Measurements from ENCODE around the gene TOX2. TPM values are rescaled to one million over a fixed set of nuclear protein-coding genes. Genes with fewer than 3 reads are reported as not detected.
A peak's percentile ranks its signal among the peaks of the same experiment; 100 is the strongest.

The TOX2 gene
- total RNA-seq, 2 donors from 2014 or later = 4.0 to 5.6 TPM

DNA sequence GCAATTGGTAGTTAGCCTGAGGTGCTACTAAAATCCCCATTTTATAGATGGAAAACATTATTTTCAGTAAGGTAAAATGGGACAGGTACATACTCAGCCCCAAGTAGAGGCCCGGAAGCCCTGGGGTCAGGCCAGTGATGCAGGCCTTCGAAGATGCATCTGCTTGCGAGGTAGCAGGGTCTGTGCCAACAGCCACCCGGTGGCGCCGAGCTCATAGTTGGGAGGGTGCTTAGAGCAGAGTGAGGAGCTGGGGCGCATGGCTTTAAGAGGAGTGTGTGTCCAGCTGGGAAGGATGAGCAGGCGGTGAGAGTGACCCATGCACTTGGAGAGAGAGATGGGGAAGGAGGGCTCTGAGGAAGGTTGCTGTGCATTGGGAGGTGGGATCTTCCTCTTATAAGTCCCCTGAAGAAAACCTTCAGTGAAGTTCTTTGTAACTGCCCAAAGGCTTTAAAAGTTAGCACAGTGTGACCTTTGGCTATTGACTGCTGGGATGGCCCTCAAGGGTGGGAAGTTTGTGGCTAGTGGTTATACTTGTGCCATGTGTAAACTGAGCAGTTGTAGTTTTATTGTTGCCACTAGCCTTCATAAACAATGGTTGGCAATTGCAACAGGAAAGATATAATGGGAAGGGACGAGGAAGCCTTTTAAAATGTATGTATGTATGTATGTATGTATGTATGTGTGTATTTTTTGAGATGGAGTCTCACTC lies 71.1 kb downstream of the TOX2 start:
- DNase-seq (ENCODE audit: low spot score) = no peak
- H3K4me1 Mint-ChIP-seq (ENCODE audit: low read depth in 2 of 2) = peaks cover 48 to 50% of the 10 kb centered on the region in 2 donors
- H3K9me3 Mint-ChIP-seq = no peaks in the 10 kb centered on the region
- peak overlapping the region; percentile 13 for H3K4me3 Mint-ChIP-seq
- no peak for ATAC-seq
- H3K27ac Mint-ChIP-seq = peak overlapping the region; percentile 82 to 89
- H3K27me3 Mint-ChIP-seq = peaks cover 34 to 35% of the 10 kb centered on the region in 2 donors
- peaks cover 4% of the 10 kb centered on the region for H3K36me3 Mint-ChIP-seq

DNA sequence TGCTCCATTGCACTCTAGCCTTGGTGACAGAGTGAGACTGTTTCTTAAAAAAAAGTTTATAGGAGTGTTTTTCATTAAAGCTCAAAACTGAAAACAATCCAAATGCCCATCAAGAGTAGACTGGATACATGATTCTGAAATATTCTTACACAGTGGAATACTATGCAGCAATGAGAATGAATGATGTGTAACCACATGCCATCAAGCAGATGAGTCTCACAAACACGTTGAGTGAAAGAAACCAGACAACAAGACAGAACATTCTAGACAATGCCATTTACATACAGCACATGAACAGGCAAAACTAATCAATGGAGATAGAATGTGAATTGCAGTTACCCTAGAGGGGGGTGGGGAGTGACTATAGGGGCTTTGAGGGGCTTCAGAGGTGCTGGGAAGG lies 72.4 kb downstream of the TOX2 start:
- H3K4me3 Mint-ChIP-seq = no peak overlapping the region
- peaks cover 4% of the 10 kb centered on the region for H3K36me3 Mint-ChIP-seq
- peaks cover 23 to 28% of the 10 kb centered on the region in 2 donors for H3K27me3 Mint-ChIP-seq
- H3K9me3 Mint-ChIP-seq = no peaks in the 10 kb centered on the region
- DNase-seq (ENCODE audit: low spot score) (no peak), ATAC-seq (no peak)
- peaks cover 40% of the 10 kb centered on the region in 2 donors for H3K4me1 Mint-ChIP-seq (ENCODE audit: low read depth in 2 of 2)
- H3K27ac Mint-ChIP-seq = peak overlapping the region in 1 of 2 donors; percentile 41

DNA sequence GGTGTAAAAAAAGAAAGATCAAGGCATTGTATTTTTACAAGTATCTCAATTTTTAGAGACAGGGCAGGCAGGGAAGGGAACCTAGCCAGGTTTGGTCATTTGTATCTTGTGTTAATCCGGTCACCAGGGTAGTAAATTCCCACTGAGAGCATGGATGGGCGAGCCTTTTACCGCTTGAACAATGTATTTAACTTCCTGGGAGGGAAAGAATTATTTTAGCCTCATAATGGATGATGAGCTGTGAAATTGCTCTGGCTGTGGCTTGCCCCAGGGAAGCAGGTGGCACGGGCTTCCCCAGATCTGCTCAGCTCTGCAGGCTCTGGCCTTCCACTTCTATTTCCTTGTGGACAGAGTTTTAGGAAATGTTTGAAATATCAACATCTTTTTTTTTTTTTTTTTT lies 72.9 kb downstream of the TOX2 start:
- H3K27me3 Mint-ChIP-seq = peaks cover 18 to 23% of the 10 kb centered on the region in 2 donors
- no peaks in the 10 kb centered on the region for H3K9me3 Mint-ChIP-seq
- H3K4me1 Mint-ChIP-seq (ENCODE audit: low read depth in 2 of 2) = peaks cover 35% of the 10 kb centered on the region in 2 donors
- peak overlapping the region in 1 of 2 donors; percentile 41 for H3K27ac Mint-ChIP-seq
- DNase-seq (ENCODE audit: low spot score) = no peak
- no peak overlapping the region for H3K4me3 Mint-ChIP-seq
- no peak for ATAC-seq
- peaks cover 4% of the 10 kb centered on the region for H3K36me3 Mint-ChIP-seq

DNA sequence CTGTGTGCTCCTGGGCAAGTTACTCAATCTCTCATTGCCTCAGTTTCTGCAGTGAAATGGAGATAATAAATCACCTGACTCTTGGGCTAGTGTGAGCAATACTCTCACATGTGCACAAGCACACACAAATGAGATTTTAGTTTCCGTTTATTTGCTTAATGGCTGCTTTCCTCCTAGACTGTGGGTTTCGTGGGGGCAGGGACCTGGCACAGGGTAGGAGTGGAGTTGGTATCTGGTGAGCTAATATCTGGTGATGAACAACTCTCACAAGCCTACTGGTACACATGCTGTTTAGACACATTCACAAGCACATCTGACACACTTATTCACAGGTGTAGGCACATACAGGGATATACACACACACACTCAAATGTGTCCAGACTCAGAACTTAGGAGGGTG lies 73.8 kb downstream of the TOX2 start:
- Mint-ChIP-seq H3K4me1 (ENCODE audit: low read depth in 2 of 2) (peaks cover 31 to 32% of the 10 kb centered on the region in 2 donors), H3K27ac (peak overlapping the region in 1 of 2 donors; percentile 19), H3K27me3 (peaks cover 16 to 20% of the 10 kb centered on the region in 2 donors), H3K9me3 (no peaks in the 10 kb centered on the region), H3K36me3 (peaks cover 4% of the 10 kb centered on the region), H3K4me3 (no peak overlapping the region)
- DNase-seq (ENCODE audit: low spot score) (no peak), ATAC-seq (no peak)

DNA sequence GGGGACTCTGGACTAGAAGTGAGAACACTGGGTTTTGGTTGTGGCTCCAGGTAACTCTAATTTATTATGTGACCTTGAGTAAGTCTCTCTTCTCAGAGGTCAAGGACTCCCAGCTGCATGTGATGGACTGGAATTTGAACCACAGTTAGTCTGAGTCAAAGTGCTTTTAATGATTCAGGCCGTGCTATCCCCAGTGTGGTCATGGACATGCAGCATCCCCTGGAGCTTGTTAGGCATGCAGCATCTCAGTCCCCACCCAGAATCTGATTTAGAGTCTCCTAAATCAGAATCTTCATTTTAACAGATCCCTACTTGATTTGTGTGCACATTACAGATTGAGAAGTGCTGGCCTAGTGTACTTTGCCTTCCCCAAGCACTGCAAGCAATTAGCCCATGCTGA lies 74.2 kb downstream of the TOX2 start:
- H3K36me3 Mint-ChIP-seq = peaks cover 4% of the 10 kb centered on the region
- peaks cover 16 to 20% of the 10 kb centered on the region in 2 donors for H3K27me3 Mint-ChIP-seq
- H3K4me1 Mint-ChIP-seq (ENCODE audit: low read depth in 2 of 2) = peaks cover 28 to 29% of the 10 kb centered on the region in 2 donors
- no peak for DNase-seq (ENCODE audit: low spot score)
- ATAC-seq = no peak
- H3K9me3 Mint-ChIP-seq = no peaks in the 10 kb centered on the region
- H3K27ac Mint-ChIP-seq = peak overlapping the region in 1 of 2 donors; percentile 19
- H3K4me3 Mint-ChIP-seq = no peak overlapping the region

DNA sequence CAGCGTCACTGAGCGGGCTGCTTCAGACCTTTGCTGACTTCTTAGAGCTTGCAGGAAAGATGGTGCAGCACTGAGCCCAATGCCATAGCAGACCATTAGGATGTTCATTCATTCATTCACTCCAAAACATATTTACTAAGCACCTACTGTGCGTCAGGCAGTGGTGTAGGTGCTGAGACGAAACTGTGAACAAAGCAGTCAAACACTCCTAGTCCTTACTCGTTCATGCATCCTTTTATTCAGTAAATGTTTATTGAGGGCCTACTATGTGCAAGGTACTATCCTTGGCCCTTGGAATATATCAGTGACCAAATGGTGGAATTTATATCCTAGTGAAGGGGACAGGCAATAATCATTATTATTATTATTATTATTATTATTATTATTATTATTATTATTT lies 76.6 kb downstream of the TOX2 start:
- no peaks in the 10 kb centered on the region for H3K9me3 Mint-ChIP-seq
- ATAC-seq (no peak), DNase-seq (ENCODE audit: low spot score) (no peak)
- no peak overlapping the region for H3K4me3 Mint-ChIP-seq
- peaks cover 5 to 14% of the 10 kb centered on the region in 2 donors for H3K4me1 Mint-ChIP-seq (ENCODE audit: low read depth in 2 of 2)
- no peaks in the 10 kb centered on the region for H3K36me3 Mint-ChIP-seq
- no peak overlapping the region for H3K27ac Mint-ChIP-seq
- peaks cover 22 to 29% of the 10 kb centered on the region in 2 donors for H3K27me3 Mint-ChIP-seq

DNA sequence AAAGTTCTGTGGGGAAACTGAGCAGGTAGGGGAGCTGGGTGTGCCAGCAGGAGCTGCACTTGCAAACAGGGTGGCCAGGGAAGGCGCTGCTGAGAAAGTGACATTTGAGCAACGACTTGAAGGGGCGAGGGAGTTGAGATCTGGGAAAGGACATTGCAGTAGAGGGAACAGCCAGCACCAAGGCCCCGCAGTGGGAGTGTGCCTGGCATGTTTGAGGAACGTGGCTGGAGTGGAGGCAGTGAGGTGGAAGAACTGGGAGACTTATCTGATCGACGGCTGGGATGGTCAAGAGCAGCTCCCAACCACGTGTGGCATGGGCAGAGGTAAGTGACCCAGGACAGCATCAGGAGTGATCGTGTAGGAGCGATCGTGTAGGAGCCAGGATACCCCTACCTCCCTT lies 77.3 kb downstream of the TOX2 start:
- Mint-ChIP-seq H3K36me3 (no peaks in the 10 kb centered on the region), H3K27me3 (peaks cover 26 to 34% of the 10 kb centered on the region in 2 donors), H3K4me1 (ENCODE audit: low read depth in 2 of 2) (peaks cover 12 to 19% of the 10 kb centered on the region in 2 donors), H3K9me3 (no peaks in the 10 kb centered on the region), H3K27ac (no peak overlapping the region), H3K4me3 (no peak overlapping the region)
- no peak for ATAC-seq
- DNase-seq (ENCODE audit: low spot score) = no peak

DNA sequence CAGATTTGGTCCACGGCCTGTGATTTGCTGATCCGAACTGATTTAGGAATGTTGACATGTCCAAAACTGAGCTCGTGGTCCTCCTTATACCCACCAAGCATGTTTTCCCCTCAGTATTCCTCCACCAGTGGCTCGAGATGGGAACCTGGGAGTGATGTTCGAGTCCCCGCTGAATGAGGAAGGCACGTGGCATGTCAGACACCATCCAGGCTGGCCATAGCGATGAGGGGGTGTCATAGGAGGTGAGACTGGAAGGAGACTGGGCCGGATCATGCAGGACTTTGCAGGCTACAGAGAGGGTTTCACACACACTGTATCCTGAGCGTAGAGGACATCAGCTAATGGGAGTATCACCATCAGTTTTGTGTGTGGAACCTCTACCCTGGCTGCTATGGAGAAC lies 78.2 kb downstream of the TOX2 start:
- no peak overlapping the region for H3K27ac Mint-ChIP-seq
- H3K9me3 Mint-ChIP-seq = no peaks in the 10 kb centered on the region
- no peak overlapping the region for H3K4me3 Mint-ChIP-seq
- peaks cover 30 to 34% of the 10 kb centered on the region in 2 donors for H3K27me3 Mint-ChIP-seq
- ATAC-seq (no peak), DNase-seq (ENCODE audit: low spot score) (no peak)
- peaks cover 12 to 17% of the 10 kb centered on the region in 2 donors for H3K4me1 Mint-ChIP-seq (ENCODE audit: low read depth in 2 of 2)
- no peaks in the 10 kb centered on the region for H3K36me3 Mint-ChIP-seq

DNA sequence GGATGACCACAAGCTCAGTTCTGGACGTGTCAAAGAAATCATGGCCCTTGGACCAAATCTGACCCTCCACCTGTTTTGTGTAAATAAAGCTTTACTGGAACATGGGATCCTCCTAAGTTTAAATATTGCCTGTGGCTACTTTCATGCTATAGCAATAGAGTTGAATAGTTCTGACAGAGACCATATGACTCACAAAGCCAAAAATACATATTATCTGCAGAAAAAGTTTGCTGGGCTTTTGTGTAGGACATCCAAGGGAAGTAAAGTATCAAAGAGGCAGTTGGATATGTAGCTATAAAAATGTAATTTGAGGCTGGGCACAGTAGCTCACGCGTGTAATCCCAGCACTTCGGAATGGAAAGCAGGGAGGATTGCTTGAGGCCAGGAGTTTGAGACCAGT lies 78.9 kb downstream of the TOX2 start:
- DNase-seq (ENCODE audit: low spot score) (no peak), ATAC-seq (no peak)
- H3K9me3 Mint-ChIP-seq = no peaks in the 10 kb centered on the region
- H3K27me3 Mint-ChIP-seq = peaks cover 29 to 31% of the 10 kb centered on the region in 2 donors
- H3K36me3 Mint-ChIP-seq = no peaks in the 10 kb centered on the region
- peaks cover 8 to 15% of the 10 kb centered on the region in 2 donors for H3K4me1 Mint-ChIP-seq (ENCODE audit: low read depth in 2 of 2)
- no peak overlapping the region for H3K4me3 Mint-ChIP-seq
- H3K27ac Mint-ChIP-seq = no peak overlapping the region

DNA sequence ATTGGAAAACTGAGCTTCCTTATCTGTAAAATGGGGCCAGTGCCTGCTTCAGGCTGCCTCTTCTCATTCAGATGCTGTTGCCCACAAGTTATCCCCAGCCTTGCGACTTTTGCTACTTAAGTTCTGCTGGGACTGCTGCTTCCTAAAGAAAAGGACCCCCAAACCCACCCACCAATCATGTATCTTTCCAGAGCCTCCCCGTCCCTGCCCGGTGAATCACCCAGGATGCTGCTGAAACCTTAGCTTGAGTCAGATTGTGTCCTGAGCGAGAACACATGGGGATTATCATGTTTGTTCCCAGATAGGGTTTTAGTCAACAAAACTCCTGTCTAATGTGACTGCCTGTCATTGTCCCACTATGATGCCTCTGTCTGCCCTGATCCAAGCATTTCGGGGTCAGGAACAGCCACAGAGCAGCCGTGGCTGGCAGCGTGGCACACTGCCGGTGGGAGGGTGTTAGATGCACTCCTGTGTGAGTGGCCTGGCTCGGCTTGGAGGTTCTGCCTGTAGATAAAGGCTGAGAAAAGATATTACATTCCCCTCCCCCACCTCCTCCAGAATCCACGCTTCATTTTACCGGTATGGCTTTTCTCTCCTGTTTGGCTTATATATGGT lies 79.9 kb downstream of the TOX2 start:
- ATAC-seq = no peak
- peaks cover 24 to 33% of the 10 kb centered on the region in 2 donors for H3K27me3 Mint-ChIP-seq
- H3K4me1 Mint-ChIP-seq (ENCODE audit: low read depth in 2 of 2) = peaks cover 6 to 14% of the 10 kb centered on the region in 2 donors
- no peaks in the 10 kb centered on the region for H3K9me3 Mint-ChIP-seq
- H3K27ac Mint-ChIP-seq = no peak overlapping the region
- no peak overlapping the region for H3K4me3 Mint-ChIP-seq
- H3K36me3 Mint-ChIP-seq = peaks cover under 1% of the 10 kb centered on the region
- DNase-seq (ENCODE audit: low spot score) = no peak

DNA sequence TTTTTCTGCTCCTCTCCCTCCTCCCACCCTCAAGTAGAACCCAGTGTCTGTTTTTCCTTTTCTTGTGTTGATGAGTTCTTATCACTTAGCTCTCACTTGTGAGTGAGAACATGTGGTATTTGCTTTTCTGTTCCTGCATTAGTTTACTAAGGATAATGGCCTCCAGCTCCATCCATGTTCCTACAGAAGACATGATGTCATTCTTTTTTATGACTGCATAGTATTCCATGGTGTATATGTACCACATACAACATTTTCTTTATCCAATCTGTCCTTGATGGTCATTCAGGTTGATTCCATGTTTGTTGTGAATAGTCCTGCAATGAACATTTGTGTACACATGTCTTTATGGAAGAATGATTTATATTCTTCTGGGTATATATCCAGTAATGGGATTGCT lies 81.0 kb downstream of the TOX2 start:
- Mint-ChIP-seq H3K36me3 (peaks cover 6% of the 10 kb centered on the region), H3K9me3 (no peaks in the 10 kb centered on the region), H3K27me3 (peaks cover 31 to 44% of the 10 kb centered on the region in 2 donors), H3K27ac (peak overlapping the region in 1 of 2 donors; percentile 8), H3K4me3 (no peak overlapping the region), H3K4me1 (ENCODE audit: low read depth in 2 of 2) (peaks cover 14 to 20% of the 10 kb centered on the region in 2 donors)
- ATAC-seq = no peak
- no peak for DNase-seq (ENCODE audit: low spot score)

DNA sequence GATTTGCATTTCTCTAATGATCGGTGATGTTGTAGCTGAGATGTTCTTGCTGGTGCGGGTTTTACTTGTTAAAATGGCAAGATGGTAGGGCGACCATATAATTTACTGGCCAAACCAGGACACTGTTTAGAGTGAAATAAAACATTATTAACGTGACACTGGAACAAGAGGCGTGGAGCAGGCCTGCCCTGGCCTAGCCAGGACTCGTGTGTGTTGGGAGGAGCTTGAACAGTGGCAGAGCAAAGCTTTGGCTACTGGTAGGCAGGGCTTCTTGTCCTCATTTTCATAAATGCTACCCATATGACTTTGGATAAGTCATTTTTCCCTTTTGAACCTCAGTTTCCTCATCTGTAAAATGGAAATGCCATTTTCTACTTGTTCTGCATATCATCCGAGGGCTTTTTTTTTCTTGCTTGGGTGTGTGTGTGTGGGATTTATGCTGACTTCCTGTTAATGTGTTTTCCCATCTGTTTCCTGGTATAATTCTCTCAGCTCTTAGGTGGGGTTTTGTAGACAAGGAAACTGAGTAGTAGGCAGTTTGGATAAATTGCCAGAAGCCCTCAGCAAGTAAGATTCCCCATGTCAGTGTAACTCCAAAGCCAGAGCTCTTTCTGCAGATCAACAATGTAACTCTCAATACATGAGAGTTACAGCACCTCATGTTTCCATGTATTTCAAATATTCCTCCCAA lies 81.7 kb downstream of the TOX2 start:
- no peak overlapping the region for H3K4me3 Mint-ChIP-seq
- ATAC-seq = no peak
- no peak for DNase-seq (ENCODE audit: low spot score)
- H3K36me3 Mint-ChIP-seq = peaks cover 6% of the 10 kb centered on the region
- peaks cover 33 to 47% of the 10 kb centered on the region in 2 donors for H3K27me3 Mint-ChIP-seq
- H3K9me3 Mint-ChIP-seq = no peaks in the 10 kb centered on the region
- H3K4me1 Mint-ChIP-seq (ENCODE audit: low read depth in 2 of 2) = peaks cover 16 to 22% of the 10 kb centered on the region in 2 donors
- H3K27ac Mint-ChIP-seq = peak overlapping the region in 1 of 2 donors; percentile 8

DNA sequence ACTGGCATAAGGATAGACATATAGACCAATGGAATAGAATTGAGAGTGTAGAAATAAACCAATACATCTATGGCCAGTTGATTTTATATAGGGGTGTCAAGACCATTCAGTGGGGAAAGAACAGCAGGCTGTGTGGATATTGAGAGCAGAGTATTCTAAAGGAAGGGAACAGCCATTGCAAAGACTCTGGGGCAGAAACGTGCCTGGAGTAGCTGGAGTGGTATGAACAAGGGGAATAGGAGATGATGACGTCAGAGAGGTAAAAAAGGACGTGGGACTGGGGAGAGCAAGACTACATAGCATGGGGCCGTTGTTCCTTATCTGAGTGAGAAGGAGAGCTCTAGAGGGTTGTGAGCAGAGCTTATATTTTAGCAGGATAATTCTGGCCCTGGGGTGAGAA lies 85.2 kb downstream of the TOX2 start:
- ATAC-seq (no peak), DNase-seq (ENCODE audit: low spot score) (no peak)
- peaks cover 28 to 43% of the 10 kb centered on the region in 2 donors for H3K4me1 Mint-ChIP-seq (ENCODE audit: low read depth in 2 of 2)
- H3K36me3 Mint-ChIP-seq = peaks cover 6% of the 10 kb centered on the region
- peaks cover 48 to 67% of the 10 kb centered on the region in 2 donors for H3K27me3 Mint-ChIP-seq
- H3K27ac Mint-ChIP-seq = no peak overlapping the region
- H3K9me3 Mint-ChIP-seq = no peaks in the 10 kb centered on the region
- peak overlapping the region; percentile 0 for H3K4me3 Mint-ChIP-seq
